Activated CD4-positive, alpha-beta T cell treated with anti-CD3 and anti-CD28 coated beads, Interleukin-2, amount 50 U/mL, for 4 hours (primary cell): ENCODE results near the gene TNNT1.
"Not testable (repeated sequence)": the region's sequence is repeated elsewhere in the genome, so short reads cannot be mapped to it uniquely, and the experiment has no call there.

ENCODE experiments used
- DNase-seq, 2 experiments: peaks; one replicate each; pipeline ENCODE4 v3.0.0-alpha.2; 2020

Gene TNNT1

DNA sequence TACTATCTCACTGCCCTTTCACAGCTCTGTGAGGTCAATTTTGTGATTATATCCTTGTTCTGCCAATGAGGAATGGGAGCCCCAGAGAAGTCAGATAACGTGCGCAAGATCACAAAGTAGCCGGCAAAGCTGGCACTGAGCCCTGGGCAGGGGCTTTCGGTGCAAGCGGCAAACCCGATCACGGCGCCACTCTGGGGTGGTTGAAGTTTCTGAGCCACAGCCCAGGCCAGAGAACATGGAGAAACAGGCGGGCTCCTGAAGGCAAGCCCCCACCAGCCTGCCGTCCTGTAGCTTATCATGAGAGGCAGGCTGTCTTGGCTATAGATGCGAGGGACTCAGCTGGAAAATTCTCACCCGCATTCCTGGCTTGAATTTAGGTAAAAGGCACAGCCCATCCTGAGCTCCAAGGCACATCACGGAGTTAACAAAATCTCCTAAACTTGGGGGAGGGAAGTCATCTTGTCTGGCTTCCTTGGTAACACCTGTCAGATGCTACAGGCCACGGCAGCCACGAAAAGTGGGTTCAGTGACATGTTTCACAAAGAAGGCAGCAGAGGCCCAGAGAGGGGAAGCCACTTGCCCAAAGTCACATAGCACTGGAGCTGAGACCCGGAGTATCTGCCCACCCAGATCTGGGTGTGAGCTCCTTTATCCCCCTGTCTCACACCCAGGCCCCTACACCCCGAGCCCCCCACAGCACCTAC lies 12.5 kb downstream of the TNNT1 start:
- no peak for DNase-seq

DNA sequence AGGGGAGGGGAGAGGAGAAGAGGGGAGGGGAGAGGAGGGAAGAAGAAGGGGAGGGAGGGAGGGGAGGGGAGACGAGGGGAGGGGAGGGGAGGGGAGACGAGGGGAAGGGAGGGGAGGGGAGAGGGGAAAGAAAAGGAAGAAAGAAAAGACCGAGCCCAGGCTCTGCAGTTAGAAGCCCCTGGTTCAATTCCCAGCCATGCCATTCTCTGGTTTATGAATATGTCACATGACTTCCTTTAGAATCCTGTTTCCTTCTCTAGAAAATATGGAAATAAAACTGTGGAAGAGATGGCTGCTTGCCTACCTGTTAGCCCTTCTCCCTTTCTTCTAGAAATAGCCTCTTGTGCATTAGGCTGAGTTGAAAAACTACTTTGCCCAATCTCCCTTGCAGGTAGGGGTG lies 14.3 kb downstream of the TNNT1 start:
- no peak for DNase-seq

DNA sequence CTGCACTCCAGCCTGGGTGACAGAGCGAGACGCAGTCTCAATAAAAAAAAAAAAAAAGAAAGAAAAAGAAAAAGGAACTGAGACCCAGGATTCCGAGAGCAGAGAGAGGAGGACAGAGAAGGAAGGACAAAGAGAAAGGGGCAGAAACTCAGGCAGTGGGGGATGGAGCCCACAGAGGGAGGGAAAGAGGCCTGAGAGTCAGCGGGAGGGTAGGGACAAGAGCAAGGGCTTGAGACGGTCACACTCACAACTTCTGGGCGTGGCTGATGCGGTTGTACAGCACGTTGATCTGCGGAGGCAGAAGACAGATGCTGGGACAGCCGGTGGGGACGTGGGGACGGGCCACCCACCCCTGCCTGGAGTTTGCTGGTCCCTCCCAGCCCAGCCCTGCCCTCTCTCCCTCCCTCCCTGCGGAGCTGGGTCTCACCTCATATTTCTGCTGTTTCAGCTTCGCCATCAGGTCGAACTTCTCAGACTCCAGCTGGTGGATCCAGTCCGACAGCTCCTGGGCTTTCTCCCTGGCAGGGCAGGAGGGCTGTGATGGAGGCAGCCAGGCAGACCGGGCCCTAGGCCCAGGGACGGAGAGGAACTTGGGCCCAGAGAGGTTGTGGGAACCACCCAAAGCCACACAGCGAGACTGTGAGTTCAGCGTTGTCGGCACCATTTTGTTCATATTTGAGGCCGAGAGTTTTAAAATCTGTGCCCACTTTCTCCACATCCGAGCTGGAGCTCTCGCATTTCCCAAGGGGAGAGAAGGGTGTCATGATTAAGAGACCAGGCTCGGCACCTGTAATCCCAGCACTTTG lies 15.2 kb downstream of the TNNT1 start:
- DNase-seq, result no peak

DNA sequence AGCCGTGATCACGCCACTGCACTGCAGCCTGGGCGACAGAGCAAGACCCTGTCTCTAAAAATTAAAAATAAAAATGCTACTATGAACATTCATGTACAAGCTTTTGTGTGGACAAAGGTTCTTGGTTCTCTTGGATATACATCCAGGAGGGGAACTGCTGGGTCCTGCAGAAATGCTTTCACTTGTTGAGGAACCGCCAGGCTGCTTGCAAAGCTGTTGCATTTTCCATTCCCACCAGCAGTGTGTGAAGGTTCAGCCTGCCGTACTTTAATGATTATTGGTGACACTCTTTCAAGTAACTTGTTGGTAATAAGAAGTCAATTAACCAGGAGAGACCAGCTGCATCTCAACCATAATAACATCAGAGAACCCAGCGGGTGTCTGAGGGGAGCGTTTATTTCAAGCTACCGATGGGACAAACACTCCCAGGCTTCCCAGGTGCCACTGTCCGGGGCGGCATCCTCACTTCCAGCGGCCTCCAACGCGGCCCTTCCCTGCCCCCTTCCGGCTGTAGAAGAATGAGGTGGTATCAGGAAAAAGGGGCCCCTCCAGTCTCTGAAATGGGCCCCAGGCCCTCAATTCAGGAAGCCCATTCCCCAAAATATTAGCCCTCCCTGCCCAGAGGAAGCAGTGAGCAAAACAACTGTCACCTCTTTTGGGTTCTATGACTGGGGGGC lies 16.4 kb downstream of the TNNT1 start:
- no peak for DNase-seq

DNA sequence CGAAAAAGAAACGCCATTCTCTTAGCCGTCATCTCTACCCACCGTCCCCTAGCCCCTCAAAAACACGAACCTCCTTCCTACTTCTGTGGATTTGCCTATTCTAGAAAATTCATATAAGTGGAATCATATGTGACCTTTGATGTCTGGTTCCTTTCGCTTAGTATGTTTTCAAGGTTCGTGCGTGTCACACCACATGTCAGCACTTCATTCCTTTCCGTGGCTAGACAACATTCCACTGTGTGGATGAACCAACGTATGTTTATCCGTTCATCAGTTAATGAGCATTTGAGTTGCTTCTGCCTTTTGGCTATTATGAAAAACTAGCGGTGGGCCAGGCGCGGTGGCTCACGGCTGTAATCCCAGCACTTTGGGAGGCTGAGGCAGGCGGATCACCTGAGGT lies 17.6 kb downstream of the TNNT1 start:
- no peak for DNase-seq

DNA sequence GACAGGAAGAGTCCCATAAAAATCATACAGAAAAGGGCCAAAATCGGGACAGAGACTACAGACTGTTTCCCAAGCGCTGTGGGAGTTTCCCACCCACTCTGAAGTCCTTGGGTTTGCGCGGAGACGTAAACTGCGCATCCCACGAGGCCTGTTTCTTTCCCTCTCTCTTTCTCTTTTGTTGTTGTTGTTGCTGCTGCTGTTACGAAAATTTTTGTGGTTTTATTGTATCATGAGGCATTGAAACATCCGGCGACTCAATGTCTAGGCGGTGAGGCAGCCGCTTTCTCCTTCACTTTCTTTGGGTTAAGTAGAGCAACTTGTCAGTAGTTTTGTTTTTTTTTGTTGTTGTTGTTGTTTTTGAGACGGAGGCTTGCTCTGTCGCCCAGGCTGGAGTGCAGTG lies 30.0 kb downstream of the TNNT1 start:
- DNase-seq, result no peak

DNA sequence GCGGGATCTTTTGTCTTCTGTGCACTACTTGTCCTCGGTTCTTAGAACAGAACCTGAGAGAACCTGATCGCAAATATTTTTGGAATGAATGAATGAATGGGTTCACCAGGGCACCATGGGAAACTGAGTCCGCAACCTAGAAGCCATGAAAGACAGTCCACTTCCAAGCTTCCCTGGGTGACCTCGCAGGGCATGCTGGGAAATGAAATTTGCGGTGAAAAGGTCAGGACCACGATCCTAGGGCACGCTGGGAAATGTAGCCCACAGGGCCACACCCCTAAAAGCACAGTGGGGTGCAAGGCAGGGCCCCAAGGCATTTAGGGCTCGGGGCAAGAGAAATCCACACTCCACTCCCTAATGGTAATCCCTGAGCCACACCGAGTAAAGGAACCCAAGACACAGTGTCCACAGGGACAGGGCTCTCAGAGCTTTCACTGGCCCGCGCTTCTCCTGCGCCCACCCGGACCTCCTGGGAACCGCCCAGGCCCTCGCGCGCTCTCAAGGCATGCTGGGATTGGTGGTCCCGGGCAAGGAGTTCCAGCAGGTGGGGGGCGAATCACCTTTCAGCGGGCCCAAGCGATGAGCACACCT lies 30.5 kb downstream of the TNNT1 start:
- no peak for DNase-seq

DNA sequence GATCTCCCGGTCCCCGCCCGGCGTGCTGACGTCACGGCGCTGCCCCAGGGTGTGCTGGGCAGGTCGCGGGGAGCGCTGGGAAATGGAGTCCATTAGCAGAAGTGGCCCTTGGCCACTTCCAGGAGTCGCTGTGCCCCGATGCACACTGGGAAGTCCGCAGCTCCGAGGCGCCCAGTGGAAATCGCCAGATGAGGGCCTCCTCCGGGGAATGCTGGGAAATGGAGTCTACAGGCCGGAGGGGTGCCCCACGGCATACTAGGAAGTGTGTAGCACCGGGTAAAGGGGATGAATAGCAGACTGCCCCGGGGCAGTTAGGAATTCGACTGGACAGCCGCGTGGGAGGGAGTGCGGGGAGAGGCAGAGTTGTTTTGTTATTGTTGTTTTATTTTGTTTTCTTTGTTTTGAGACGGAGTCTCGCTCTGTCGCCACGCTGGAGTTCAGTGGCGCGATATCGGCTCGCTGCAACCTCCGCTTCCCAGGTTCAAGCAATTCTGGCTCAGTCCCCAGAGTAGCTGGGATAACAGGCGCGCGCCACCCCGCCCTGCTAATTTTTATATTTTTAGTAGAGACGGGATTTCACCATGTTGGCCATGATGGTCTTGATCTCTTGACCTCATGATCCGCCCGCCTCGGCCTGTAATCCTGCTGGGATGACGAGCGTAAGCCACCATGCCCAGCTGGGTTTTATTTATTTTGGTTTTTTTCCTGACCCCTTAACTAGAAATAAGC lies 31.2 kb downstream of the TNNT1 start:
- DNase-seq, result peak; percentile 95 to 97

DNA sequence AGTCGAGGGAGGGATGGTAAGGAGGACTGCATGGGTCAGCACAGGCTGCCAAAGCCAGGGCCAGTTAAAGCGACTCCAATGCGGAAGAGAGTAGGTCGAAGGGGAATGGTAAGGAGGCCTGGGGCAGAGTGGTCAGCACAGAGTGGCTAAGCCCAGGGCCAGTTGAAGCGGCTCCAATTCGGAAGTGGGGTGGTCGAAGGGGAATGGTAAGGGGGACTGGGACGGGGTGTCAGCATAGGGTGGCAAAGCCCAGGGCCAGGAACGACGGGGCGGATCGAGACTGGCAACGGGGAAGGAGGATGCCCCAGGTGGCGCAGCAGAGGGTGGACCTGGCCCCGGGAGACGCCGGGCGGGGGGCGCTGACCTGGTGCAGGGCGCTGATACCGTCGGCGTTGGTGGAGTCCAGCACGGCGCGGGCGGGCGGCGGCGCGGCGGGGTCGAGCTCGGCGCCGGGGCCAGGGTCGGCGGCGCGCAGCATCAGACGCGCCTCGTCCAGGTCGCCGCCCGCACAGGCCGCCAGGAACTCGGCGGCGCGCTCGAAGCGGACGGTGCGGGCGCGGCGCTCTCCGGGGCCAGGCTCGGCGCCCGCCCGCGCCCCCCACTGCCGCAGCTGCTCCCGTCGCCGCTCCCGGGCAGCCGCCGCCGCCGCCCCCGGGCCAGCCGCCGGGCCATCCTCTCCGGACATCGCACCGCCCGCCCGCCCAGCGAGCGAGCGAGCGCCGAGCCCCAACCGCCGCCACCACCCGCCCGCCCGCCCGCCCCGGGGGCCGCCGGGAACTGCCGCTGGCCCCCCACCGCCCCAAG lies 31.9 kb downstream of the TNNT1 start, which contains the start of gene PPP1R12C:
Gene PPP1R12C (minus strand): TSS at position 779 of the 804 bp plus-strand sequence. CDS start 94 bp downstream, at position 685.
- DNase-seq, result no peak

DNA sequence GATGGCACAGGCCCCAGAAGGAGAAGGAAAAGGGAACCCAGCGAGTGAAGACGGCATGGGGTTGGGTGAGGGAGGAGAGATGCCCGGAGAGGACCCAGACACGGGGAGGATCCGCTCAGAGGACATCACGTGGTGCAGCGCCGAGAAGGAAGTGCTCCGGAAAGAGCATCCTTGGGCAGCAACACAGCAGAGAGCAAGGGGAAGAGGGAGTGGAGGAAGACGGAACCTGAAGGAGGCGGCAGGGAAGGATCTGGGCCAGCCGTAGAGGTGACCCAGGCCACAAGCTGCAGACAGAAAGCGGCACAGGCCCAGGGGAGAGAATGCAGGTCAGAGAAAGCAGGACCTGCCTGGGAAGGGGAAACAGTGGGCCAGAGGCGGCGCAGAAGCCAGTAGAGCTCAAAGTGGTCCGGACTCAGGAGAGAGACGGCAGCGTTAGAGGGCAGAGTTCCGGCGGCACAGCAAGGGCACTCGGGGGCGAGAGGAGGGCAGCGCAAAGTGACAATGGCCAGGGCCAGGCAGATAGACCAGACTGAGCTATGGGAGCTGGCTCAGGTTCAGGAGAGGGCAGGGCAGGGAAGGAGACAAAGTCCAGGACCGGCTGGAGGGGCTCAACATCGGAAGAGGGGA lies 32.7 kb downstream of the TNNT1 start:
- peak; percentile 26 to 34 for DNase-seq

DNA sequence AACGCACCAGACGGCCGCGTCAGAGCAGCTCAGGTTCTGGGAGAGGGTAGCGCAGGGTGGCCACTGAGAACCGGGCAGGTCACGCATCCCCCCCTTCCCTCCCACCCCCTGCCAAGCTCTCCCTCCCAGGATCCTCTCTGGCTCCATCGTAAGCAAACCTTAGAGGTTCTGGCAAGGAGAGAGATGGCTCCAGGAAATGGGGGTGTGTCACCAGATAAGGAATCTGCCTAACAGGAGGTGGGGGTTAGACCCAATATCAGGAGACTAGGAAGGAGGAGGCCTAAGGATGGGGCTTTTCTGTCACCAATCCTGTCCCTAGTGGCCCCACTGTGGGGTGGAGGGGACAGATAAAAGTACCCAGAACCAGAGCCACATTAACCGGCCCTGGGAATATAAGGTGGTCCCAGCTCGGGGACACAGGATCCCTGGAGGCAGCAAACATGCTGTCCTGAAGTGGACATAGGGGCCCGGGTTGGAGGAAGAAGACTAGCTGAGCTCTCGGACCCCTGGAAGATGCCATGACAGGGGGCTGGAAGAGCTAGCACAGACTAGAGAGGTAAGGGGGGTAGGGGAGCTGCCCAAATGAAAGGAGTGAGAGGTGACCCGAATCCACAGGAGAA lies 33.5 kb downstream of the TNNT1 start:
- no peak for DNase-seq

DNA sequence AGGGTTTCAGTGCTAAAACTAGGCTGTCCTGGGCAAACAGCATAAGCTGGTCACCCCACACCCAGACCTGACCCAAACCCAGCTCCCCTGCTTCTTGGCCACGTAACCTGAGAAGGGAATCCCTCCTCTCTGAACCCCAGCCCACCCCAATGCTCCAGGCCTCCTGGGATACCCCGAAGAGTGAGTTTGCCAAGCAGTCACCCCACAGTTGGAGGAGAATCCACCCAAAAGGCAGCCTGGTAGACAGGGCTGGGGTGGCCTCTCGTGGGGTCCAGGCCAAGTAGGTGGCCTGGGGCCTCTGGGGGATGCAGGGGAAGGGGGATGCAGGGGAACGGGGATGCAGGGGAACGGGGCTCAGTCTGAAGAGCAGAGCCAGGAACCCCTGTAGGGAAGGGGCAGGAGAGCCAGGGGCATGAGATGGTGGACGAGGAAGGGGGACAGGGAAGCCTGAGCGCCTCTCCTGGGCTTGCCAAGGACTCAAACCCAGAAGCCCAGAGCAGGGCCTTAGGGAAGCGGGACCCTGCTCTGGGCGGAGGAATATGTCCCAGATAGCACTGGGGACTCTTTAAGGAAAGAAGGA lies 34.4 kb downstream of the TNNT1 start:
- no peak for DNase-seq

DNA sequence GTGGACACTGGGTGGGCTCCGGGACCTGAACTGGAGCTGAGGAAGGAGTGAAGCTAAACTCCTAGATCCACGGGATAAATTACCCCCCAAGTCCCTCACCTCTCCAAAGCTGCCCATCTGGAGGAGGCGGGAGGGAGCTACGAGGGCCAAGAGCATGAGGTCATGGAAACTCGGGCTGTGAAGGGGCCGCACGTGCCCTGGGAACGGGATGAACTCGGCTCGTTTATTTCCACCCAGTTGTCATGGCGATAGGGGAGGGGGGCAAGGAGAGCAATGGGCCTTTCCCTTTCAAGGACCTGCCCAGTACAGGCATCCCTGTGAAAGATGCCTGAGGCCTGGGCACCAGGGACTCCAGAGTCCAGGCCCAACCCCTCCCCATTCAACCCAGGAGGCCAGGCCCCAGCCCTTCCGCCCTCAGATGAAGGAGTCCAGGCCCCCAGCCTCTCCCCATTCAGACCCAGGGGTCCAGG lies 35.4 kb downstream of the TNNT1 start:
- no peak for DNase-seq

DNA sequence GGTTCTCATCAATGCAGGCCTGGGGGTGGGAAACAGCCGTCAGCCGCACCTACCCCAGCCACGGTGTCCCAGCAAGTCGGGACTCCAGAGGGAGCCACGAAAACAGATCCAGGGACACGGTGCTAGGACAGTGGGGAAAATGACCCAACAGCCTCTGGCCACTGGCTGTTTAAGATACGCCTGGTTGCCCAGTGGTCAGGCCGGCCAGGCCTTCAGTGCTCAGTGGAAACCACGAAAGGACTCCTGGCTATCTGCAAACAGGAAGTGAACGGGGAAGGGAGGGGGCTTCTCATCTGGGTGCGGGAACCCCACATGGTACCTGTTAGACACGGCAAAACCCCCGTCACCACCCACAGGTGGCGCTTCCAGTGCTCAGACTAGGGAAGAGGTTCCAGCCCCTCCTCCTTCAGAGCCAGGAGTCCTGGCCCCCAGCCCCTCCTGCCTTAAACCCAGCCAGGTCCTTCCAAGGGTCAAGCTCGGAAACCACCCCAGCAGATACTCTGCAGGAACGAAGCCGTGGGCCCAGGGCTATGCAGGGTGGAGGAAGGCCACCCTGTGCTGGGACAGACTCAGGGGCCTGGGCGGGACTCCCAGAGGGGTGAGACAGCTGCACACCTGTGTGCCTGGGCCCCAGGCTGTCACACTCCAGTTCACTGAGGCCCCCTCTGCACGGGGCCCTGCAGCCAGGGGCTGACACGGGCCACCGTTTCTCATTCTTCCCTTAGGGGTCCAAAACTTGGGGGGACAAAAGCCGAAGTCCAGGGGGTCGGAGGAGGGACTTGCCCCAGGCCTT lies 36.0 kb downstream of the TNNT1 start:
- DNase-seq, result no peak

DNA sequence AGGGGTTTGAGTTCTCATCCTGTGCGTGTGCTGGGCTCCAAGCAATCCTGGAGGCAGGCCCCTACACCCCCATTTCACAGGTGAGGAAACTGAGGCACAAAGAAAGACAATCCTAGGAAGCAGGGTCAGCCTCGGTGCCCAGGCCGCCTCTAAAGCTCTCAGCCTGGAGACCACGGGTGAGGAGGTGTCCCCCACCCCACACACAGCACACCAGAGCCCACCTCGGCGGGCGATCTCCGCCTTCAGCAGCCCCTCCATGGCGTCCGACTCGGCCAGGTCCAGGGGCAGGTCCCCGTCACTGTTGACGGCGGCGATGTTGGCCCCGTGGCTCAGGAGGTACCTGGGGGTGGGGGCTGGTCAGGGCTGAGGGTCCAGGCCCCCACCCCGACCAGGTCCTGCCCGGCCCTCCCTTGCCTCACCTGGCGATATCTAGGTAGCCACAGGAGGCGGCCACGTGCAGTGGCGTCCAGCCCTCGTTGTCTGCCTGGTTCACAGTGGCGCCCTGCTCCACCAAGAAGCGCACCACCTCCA lies 36.7 kb downstream of the TNNT1 start:
- DNase-seq, result no peak

DNA sequence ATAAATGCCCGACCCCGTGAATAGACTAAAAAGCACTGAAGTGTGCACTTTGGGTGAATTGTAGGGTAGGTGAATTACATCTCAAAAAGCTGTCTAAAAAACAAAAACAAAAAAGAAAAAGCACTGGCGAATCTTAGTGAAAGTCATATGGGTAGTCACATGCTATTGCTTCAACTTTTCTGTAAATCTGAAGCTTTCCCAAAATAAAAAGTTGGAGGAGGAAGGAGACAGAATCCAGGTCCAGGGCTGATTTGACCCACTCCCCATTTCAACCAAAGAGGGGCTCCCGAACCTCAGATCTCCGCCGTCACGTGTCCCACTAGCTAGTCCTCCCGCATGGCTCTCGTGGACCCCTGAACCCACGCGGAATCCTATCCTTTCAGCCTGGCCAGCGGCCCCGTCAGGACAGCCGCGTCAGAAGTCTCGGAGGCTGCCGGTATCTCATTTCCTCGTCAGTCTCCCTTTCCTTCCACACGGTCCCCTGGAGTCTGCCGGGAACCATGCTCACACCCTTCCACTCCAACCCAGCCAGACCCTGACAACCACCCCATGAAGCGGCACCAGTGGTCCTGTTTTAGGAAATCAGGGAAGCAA lies 37.7 kb downstream of the TNNT1 start:
- no peak for DNase-seq

DNA sequence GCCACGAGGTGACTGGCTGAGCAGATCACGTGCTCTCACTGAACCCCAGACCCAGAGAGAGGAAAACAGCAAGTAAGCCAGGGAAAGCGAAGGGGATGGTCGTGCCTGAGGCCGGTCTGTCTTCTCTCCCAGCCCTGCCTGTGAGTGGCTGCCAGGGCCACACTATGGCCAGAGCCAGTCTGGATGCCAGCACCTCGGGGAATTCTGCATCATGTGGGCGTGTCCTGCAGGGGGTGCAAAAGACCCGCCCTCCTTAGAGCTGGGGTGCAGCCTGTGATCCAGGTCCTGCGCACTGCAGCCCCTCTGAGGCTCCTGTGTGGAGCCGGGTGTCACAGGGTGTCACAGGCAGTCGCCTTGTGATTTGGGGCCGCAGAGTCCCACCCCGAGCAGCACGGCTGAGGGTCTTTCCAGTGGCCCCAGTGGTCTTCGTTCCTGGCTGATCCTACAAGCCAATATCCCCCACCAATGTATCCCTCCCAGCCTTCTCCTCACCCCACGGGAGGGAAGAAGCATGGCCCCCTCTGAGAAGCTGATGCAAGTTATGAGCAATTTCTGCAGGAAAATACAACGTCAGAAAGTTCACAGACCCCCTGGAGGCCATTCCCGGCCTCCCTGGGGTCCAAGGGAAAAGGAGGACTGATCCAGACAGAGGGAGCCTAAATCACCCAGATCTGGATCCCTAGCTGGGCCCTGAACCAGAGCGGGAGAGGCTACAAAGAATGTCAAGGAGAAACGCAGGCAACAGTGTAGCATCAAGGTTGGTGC lies 39.3 kb downstream of the TNNT1 start:
- no peak for DNase-seq

DNA sequence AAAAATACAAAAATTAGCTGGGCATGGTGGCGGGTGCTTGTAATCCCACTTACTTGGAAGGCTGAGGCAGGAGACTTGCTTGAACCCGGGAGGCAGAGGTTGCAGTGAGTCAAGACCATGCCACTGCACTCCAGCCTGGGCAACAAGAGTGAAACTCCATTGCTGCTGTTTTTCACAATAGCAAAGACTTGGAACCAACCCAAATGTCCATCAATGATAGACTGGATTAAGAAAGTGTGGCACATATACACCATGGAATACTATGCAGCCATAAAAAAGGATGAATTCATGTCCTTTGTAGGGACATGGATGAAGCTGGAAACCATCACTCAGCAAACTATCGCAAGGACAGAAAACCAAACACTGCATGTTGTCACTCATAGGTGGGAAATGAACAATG lies 41.8 kb downstream of the TNNT1 start:
- not testable (repeated sequence) for DNase-seq
